ENCODE data around the gene HLA-DPB1. TPM values are rescaled to one million over a fixed set of nuclear protein-coding genes. Genes with fewer than 3 reads are reported as not detected.

The HLA-DPB1 gene
- total RNA-seq, 1 experiment from 2014 or later, result not detected

- H3K4me3 Mint-ChIP-seq (ENCODE audit: unreplicated experiment), result no peak overlapping the region
- H3K27me3 ChIP-seq (replicated peaks; ENCODE audit: control insufficient read depth, insufficient read depth, low read length), result no peaks in the 10 kb centered on the region; the same call in 1 of the 2 replicates
- ChIA-PET POLR2A (no interaction called here), CTCF (no interaction called here)
- no peaks in the 10 kb centered on the region for H3K9me3 ChIP-seq
- no peaks in the 10 kb centered on the region for H3K36me3 Mint-ChIP-seq (ENCODE audit: insufficient read depth, unreplicated experiment)
- no peak overlapping the region for H3K4me3 ChIP-seq (ENCODE audit: low read depth, low read length)
- DNase-seq, result no peak
- peaks cover 28% of the 10 kb centered on the region for H3K27me3 Mint-ChIP-seq (ENCODE audit: insufficient read depth, unreplicated experiment)
- no peaks in the 10 kb centered on the region for H3K4me1 Mint-ChIP-seq (ENCODE audit: low read depth, unreplicated experiment)
- intact Hi-C loops (cut with micrococcal nuclease; ENCODE audit: unreplicated experiment), result no loop called here
- H3K9me3 Mint-ChIP-seq (ENCODE audit: unreplicated experiment), result peaks cover 9% of the 10 kb centered on the region
- H3K27ac Mint-ChIP-seq (ENCODE audit: unreplicated experiment), result no peak overlapping the region
- no peaks in the 10 kb centered on the region for H3K36me3 ChIP-seq (ENCODE audit: control insufficient read depth, insufficient read depth, low read length)
- H3K4me1 ChIP-seq, result no peaks in the 10 kb centered on the region
- BruUV-seq (replicated peaks), result no TSS peak
- TF ChIP-seq CTCF (IDR thresholded peaks at IDR 0.05; ENCODE audit: insufficient read depth in 1 of 2, low read depth in 1 of 2, low read length in 1 of 2, severe bottlenecking in 1 of 2, unreplicated experiment in 1 of 2), result no peak
Measured at GRCh38 chr6:33085627-33086026, 9.8 kb downstream of the HLA-DPB1 start.

DNA sequence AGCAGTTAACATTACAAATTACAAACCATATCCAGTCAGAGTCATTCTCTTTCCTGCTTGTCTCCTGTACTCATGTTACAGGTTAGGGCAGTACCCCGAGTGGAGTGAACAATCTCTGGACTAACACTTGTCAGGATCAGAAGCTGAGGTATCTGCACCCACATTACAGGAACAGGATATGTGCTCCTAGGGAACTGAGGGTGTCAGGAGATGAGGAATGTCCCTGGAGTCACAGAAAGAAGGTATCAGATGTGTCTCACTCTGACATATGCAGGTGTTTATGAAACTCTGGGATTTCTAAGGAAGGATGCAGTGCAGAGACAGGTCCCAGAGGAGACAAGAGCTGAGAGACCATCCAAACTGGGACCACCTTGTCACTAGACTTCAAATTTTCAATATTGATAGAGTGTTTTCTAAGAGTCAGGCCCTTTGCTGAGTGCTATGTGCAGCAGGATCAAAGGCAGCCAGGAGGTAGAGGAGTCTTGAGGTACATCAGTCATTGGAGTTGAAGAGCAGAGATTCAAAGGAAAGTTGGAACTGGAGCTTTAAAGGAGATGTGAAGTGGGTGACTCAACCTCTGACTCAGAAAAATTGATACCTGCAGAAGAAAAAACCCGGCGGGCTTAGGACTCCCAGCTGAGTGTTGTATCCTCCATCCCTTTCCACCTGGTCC is 12.6 kb downstream of the HLA-DPB1 start:
- BruUV-seq (replicated peaks), result no TSS peak
- no peaks in the 10 kb centered on the region for H3K4me1 ChIP-seq
- Mint-ChIP-seq H3K36me3 (ENCODE audit: insufficient read depth, unreplicated experiment) (no peaks in the 10 kb centered on the region), H3K4me3 (ENCODE audit: unreplicated experiment) (no peak overlapping the region), H3K4me1 (ENCODE audit: low read depth, unreplicated experiment) (no peaks in the 10 kb centered on the region), H3K27me3 (ENCODE audit: insufficient read depth, unreplicated experiment) (peaks cover 22% of the 10 kb centered on the region), H3K27ac (ENCODE audit: unreplicated experiment) (no peak overlapping the region), H3K9me3 (ENCODE audit: unreplicated experiment) (no peaks in the 10 kb centered on the region)
- ChIA-PET CTCF (no interaction called here), POLR2A (no interaction called here)
- no peaks in the 10 kb centered on the region for H3K9me3 ChIP-seq
- no peak for TF ChIP-seq CTCF (IDR thresholded peaks at IDR 0.05; ENCODE audit: insufficient read depth in 1 of 2, low read depth in 1 of 2, low read length in 1 of 2, severe bottlenecking in 1 of 2, unreplicated experiment in 1 of 2)
- intact Hi-C loops (cut with micrococcal nuclease; ENCODE audit: unreplicated experiment), result no loop called here
- no peak overlapping the region for H3K4me3 ChIP-seq (ENCODE audit: low read depth, low read length)
- no peaks in the 10 kb centered on the region; the same call in 1 of the 2 replicates for H3K27me3 ChIP-seq (replicated peaks; ENCODE audit: control insufficient read depth, insufficient read depth, low read length)
- DNase-seq, result no peak
- H3K36me3 ChIP-seq (ENCODE audit: control insufficient read depth, insufficient read depth, low read length), result no peaks in the 10 kb centered on the region

- Mint-ChIP-seq H3K27me3 (ENCODE audit: insufficient read depth, unreplicated experiment) (peaks cover 22% of the 10 kb centered on the region), H3K27ac (ENCODE audit: unreplicated experiment) (no peak overlapping the region), H3K9me3 (ENCODE audit: unreplicated experiment) (no peaks in the 10 kb centered on the region), H3K4me3 (ENCODE audit: unreplicated experiment) (no peak overlapping the region), H3K36me3 (ENCODE audit: insufficient read depth, unreplicated experiment) (no peaks in the 10 kb centered on the region), H3K4me1 (ENCODE audit: low read depth, unreplicated experiment) (no peaks in the 10 kb centered on the region)
- ChIA-PET POLR2A (no interaction called here), CTCF (no interaction called here)
- Histone ChIP-seq H3K36me3 (ENCODE audit: control insufficient read depth, insufficient read depth, low read length) (no peaks in the 10 kb centered on the region), H3K4me1 (no peaks in the 10 kb centered on the region), H3K27me3 (replicated peaks; ENCODE audit: control insufficient read depth, insufficient read depth, low read length) (no peaks in the 10 kb centered on the region; the same call in 1 of the 2 replicates), H3K4me3 (ENCODE audit: low read depth, low read length) (no peak overlapping the region), H3K9me3 (no peaks in the 10 kb centered on the region)
- TF ChIP-seq CTCF (IDR thresholded peaks at IDR 0.05; ENCODE audit: insufficient read depth in 1 of 2, low read depth in 1 of 2, low read length in 1 of 2, severe bottlenecking in 1 of 2, unreplicated experiment in 1 of 2), result no peak
- intact Hi-C loops (cut with micrococcal nuclease; ENCODE audit: unreplicated experiment), result no loop called here
- BruUV-seq (replicated peaks), result no TSS peak
- no peak for DNase-seq
Measured at GRCh38 chr6:33088931-33089620, 13.3 kb downstream of the HLA-DPB1 start.
